Left renal pelvis (tissue), 4 donors: ENCODE results near the gene LRRC74A. TPM values are rescaled to one million over a fixed set of nuclear protein-coding genes. Genes with fewer than 3 reads are reported as not detected.
"Not testable (repeated sequence)": the region's sequence is repeated elsewhere in the genome, so short reads cannot be mapped to it uniquely, and the experiment has no call there.

ENCODE experiments used
- DNase-seq, 4 donors: peaks; one replicate each; pipeline ENCODE4 v3.0.0-alpha.2; 2013; ENCODE audit warnings: low read depth in 4 of 4, low spot score in 3 of 4
- polyA plus RNA-seq, 4 donors: library from polyadenylated mRNA; unstranded; fragments of 120-200 nt; gene quantifications; one replicate each; pipeline ENCODE4 v1.2.1, GENCODE V29; 2013; ENCODE audit not compliant: insufficient read length in 4 of 4

The LRRC74A gene
- polyA plus RNA-seq, 4 donors, result not detected

GRCh38 chr14:76883447-76883846 is 57.2 kb downstream of the LRRC74A start:
- no peak for DNase-seq

GRCh38 chr14:76884394-76884793 is 58.2 kb downstream of the LRRC74A start:
- no peak for DNase-seq

- no peak for DNase-seq
Observed at GRCh38 chr14:76884853-76885276, 58.7 kb downstream of the LRRC74A start.

GRCh38 chr14:76887191-76887590 is 61.0 kb downstream of the LRRC74A start:
- DNase-seq, result no peak

GRCh38 chr14:76891391-76891790 is 65.2 kb downstream of the LRRC74A start:
- no peak for DNase-seq

DNA sequence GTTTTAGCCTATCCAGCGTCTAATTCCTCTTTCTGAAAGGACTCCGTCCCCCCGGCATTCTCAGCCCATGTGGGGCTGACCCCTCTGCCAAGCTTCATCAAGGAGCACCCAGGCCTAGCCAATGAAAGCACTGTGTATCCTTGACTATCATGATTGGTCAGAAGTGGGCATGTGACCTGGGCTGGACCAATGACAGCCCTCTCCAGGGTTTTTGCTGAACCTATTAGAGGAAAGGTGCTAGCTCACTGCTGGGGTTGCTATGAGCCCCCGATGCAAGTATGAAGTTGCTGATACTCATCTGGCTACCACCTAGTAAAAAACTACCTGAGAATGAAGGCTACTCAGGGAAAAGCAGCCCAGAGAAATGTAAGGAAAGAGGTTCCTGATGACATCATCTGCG is 68.1 kb downstream of the LRRC74A start:
- no peak for DNase-seq

GRCh38 chr14:76898006-76898405 is 71.8 kb downstream of the LRRC74A start:
- DNase-seq, result not testable (repeated sequence)

DNA sequence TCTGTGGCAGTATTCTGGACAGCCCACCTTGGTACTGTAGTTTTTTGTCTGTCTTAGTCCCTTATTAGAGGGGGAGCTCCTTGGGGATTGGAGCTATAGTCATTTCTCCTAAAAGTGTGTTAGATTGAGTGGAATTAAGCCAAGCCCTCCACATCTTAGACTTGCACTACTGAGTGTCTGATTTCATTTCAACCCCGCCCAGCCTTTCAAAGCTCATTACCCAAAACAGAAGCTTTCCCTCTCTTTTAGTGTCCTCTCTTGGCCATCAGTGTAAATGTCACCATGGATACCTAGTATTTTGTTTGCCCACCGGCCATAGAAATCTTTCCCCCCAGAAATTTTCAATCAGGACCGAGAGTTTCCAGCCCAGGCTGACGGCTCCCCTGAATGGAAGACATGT is 74.5 kb downstream of the LRRC74A start:
- DNase-seq, result no peak

DNA sequence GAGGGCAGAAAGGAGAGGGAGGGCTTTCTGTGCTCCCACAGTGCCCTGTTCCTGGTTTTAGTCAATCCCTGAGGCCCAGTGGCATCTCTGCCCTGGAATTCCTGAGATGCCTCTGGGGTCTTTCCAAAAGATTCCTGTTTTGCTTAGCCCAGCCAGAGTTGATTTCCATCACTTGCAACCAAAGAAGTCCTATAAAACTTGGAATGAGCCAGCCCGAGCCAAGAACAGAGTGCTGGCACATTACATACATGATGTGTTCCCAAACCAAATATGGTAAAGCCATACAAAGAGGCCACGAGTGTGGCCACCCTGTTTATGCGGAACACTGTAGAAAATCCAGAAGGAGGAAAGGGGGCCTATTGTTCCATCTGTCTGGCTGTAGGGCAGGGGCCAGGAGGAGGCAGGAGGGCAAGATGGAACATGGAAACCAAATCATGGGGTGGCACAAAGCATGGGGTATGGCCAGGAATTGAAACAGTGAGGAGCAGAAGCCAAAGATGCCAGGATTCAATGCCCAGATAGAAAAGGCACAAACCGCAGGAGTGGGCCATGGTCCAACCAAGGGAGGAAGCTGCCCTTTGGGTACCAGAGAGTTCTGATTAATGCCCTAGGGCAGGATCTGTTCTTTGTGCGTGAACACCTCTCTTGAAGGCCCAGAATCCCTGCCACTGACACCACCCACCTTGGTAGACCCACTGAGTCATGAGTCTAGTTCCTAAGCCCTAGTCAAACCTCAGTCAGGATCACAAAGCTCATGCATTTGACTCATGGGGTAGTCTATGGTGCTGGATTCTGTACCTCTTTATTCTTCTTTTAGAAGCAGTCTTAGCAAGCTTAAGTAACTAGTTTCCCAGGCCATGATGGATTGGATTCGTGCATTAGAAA is 75.2 kb downstream of the LRRC74A start:
- DNase-seq, result no peak

- DNase-seq, result no peak
Observed at GRCh38 chr14:76902591-76902990, 76.4 kb downstream of the LRRC74A start.

DNA sequence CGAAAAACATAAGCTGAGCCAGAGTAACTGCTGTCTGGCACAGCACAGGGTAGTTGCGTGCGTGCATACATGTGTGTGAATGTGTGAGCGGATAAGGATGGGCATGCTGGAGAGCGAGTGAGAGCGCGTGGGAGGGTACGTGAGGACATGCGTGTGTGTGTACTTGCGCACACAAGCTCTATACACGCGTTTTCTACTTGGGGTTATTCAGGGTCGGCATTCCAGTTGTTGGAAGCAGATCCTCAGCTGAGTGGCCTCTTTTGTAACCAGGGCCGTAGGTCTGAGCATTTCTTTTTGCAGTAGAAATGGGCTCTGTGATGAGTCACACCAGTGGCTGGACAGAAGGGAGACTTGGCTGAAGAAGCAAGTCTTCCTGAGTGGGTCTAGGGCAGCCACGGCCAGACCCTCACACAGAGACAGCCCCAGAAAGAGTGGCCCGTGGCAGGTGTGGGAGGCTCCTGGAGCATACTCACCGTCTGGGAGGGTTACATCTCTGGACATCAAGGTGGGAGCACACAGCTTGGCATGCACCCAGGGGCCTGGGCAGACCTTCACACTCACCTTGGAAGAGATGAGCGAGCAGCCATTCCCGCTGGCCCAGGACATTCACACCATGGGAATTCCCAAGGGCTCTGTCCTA is 78.0 kb downstream of the LRRC74A start:
- no peak for DNase-seq

- DNase-seq, result no peak
Observed at GRCh38 chr14:76904740-76905569, 78.7 kb downstream of the LRRC74A start.

DNA sequence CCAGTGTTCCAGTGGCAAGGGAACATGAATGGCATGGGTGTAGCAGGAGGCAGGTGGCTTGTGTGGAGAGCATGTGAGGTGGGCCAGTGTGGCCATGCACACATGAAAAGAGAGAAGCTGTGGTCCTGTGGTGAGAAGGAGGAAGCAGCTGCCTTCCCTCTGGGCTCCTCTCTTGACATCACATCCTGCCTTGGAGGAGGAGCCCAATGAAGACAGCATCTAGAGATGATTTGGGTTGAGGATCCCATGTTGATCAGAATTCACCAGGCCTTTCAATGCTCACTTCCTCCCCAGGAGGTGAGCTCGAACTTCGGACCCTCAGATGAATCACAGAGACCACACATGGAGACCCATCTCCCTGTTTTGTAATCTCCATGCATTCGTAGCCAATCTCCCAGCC is 82.6 kb downstream of the LRRC74A start:
- no peak for DNase-seq

GRCh38 chr14:76909266-76909665 is 83.1 kb downstream of the LRRC74A start:
- DNase-seq, result no peak

DNA sequence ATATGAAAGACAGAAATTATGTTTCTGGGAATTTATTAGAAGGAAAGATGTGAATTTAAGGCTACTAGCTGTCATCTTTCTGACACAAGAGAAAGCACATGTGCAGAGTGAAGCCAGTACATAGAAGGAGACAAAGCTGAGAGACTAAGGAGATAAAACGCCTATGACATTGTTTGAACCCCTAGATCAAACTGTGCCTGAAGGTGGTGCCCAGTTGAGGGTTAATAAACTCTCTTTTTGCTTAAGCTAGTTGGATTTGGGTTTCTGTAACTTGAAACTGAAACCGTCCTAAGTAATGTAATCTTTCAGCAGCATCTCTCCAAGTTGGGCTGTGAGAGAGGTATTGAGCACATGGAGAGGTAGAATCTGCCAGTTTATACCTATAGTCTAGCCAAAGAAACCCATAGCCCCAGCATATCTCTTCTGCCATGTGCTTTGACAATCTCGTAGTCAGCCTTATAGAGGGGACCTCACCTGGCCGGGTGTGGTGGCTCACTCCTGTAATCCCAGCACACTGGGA is 84.2 kb downstream of the LRRC74A start:
- DNase-seq, result no peak

- no peak for DNase-seq
Observed at GRCh38 chr14:76911473-76911872, 85.3 kb downstream of the LRRC74A start.

DNA sequence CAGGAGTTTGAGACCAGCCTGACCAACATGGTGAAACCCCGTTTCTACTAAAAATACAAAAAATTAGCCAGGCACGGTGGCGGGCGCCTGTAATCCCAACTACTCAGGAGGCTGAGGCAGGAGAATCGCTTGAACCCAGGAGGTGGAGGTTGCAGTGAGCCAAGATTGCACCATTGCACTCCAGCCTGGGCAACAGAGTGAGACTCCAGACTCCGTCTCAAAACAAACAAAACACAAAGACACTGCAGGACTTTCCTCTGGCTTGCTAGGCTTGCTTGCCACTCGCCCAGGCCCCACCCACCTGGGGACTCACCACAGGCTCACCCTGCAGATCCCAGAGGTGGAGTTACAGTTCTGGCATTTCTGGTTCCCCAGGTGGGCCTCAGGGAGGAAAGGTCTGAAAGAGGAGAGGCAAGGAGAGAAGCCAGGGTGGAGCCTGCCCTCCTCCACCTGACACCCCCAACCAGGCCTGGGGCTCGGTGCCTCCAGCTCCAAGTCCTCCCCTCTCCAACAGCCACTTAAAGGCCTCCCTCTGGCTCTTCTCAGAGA is 88.4 kb downstream of the LRRC74A start:
- not testable (repeated sequence) for DNase-seq

- no peak for DNase-seq
Observed at GRCh38 chr14:76916040-76916715, 90.0 kb downstream of the LRRC74A start.

DNA sequence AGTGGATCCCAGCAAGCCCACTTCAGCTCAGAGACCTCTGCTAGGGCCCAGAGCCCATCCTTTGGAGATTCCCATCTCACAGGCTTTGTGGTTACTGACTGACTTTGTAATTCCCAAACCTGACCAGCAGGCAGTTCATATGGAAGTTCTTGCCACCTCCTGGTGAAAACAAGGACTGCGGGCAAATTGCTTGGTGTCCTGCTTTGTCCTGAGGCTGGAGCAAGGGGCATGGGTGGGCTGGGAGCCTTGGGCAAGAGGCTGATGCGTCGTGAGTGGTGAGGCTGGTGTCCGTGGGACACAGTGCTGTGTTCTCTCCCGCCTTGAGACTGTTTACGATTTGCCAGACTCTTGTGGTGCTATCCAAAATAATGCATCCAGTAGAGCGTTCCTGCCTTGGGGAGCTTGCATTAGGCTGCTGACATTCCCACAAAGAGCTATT is 91.0 kb downstream of the LRRC74A start:
- no peak for DNase-seq

DNA sequence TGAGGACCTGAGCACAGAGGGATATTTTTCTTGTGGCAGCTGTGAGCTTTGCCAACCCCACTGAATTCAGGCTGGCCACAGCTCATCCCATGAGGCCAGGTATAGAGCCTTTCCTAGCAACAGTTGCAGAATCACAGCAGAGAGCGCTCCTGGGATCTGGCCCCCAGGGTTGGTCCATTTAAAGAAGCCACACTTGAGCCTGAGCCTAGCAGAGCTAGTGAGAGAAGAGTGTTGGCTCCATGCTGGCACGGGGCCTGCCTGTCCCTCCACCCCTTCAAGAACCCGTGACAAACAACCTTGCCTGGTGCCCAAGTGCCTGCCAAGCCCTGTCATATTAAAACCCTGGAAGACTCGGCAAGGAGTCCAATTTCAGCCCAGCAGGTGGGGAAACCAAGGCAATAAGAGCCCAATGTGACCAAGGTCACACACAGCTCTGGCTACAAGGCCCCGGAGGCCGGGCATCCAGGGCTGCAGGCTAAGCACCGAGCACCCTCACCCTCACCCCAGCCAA is 91.6 kb downstream of the LRRC74A start:
- DNase-seq, result no peak
